IMR-90 (cell line): ENCODE data around the gene LSM12. TPM values are rescaled to one million over a fixed set of nuclear protein-coding genes. Genes with fewer than 3 reads are reported as not detected.

Source experiments
- ATAC-seq: fragments of 200-7000 bp; cut with Tn5 transposase; 2 replicates; pipeline ENCODE4 v1.9.1; 2020; ENCODE audit warnings: low read depth, mild to moderate bottlenecking, moderate library complexity
- BruUV-seq: library from RNA; stranded (reverse); fragments of 400-500 nt; replicated peaks from 2 replicates; lab custom pipeline; 2021; lab: Mats Ljungman, UMichigan
- CTCF ChIA-PET: fragments of 300-600 bp; formaldehyde crosslinking; extraction: SDS; loops from one replicate; lab custom pipeline; 2021; ENCODE audit warnings: antibody characterized with exemption; lab: Yijun Ruan, JAX
- POLR2A ChIA-PET: fragments of 300-600 bp; sonication (Branson Sonifier 250); formaldehyde crosslinking; loops from one replicate; lab custom pipeline; 2022; ENCODE audit warnings: antibody characterized with exemption; ENCODE audit not compliant: unreplicated experiment; lab: Charles Lee
- DNase-seq: peaks from one replicate; pipeline ENCODE4 v3.0.0; 2013
- H2AFZ ChIP-seq: replicated peaks from 2 replicates; pipeline ENCODE3; 2013; ENCODE audit warnings: low read length, mild to moderate bottlenecking; ENCODE audit not compliant: poor library complexity
- H2AK5ac ChIP-seq: 2 replicates; pipeline ENCODE4 v1.6.1; 2013; ENCODE audit warnings: low read depth, low read length, inconsistent platforms
- H2AK9ac ChIP-seq: replicated peaks from 2 replicates; pipeline ENCODE3; 2013; ENCODE audit warnings: mild to moderate bottlenecking, low read depth, low read length, moderate library complexity; ENCODE audit not compliant: poor library complexity
- H2BK120ac ChIP-seq: 2 replicates; pipeline ENCODE4 v1.6.1; 2013; ENCODE audit warnings: low read depth, low read length, inconsistent platforms
- H2BK15ac ChIP-seq: 3 replicates; pipeline ENCODE4 v1.6.1; 2013; ENCODE audit warnings: low read depth, low read length, inconsistent platforms
- H2BK20ac ChIP-seq: 2 replicates; pipeline ENCODE4 v1.6.1; 2013; ENCODE audit warnings: low read depth, mild to moderate bottlenecking, inconsistent platforms, low read length, moderate library complexity
- H2BK5ac ChIP-seq: 2 replicates; pipeline ENCODE4 v1.6.1; 2013; ENCODE audit warnings: mild to moderate bottlenecking, low read depth, low read length, inconsistent platforms; ENCODE audit not compliant: poor library complexity, severe bottlenecking
- H3K14ac ChIP-seq: replicated peaks from 2 replicates; pipeline ENCODE4 v1.6.1; 2013; ENCODE audit warnings: low read depth, low read length, inconsistent platforms
- H3K18ac ChIP-seq: 2 replicates; pipeline ENCODE4 v1.6.1; 2013; ENCODE audit warnings: low read depth, low read length, control low read depth
- H3K23ac ChIP-seq: 2 replicates; pipeline ENCODE4 v1.6.1; 2013; ENCODE audit warnings: low read depth, low read length, inconsistent platforms
- H3K27ac ChIP-seq: 2 replicates; pipeline ENCODE4 v1.5.1; 2013; ENCODE audit warnings: mild to moderate bottlenecking, control low read depth, low read length; ENCODE audit not compliant: insufficient read depth
- H3K27me3 ChIP-seq: 2 replicates; pipeline ENCODE4 v1.6.1; 2013; ENCODE audit warnings: low read length; ENCODE audit not compliant: control insufficient read depth, insufficient read depth
- H3K36me3 ChIP-seq: 2 replicates; pipeline ENCODE4 v1.6.1; 2013; ENCODE audit warnings: low read length, mixed read lengths; ENCODE audit not compliant: control insufficient read depth, insufficient read depth
- H3K4ac ChIP-seq: 2 replicates; pipeline ENCODE4 v1.6.1; 2013; ENCODE audit warnings: low read depth, low read length, inconsistent platforms
- H3K4me1 ChIP-seq: 2 replicates; pipeline ENCODE4 v1.6.1; 2013; ENCODE audit warnings: low read length, mixed read lengths; ENCODE audit not compliant: control insufficient read depth, insufficient read depth
- H3K4me2 ChIP-seq: 2 replicates; pipeline ENCODE4 v1.6.1; 2013; ENCODE audit warnings: low read depth, mild to moderate bottlenecking, control low read depth, low read length, moderate library complexity
- H3K4me3 ChIP-seq: 2 replicates; pipeline ENCODE4 v1.5.1; 2013; ENCODE audit warnings: low read depth, mild to moderate bottlenecking, control low read depth, low read length, moderate library complexity; ENCODE audit not compliant: insufficient read depth
- H3K56ac ChIP-seq: 2 replicates; pipeline ENCODE4 v1.6.1; 2013; ENCODE audit warnings: low read length, inconsistent platforms; ENCODE audit not compliant: insufficient read depth; ENCODE audit errors: extremely low read depth
- H3K79me1 ChIP-seq, 2 experiments: 2 replicates each; pipeline ENCODE4 v1.6.1; 2013; ENCODE audit warnings: low read length in 2 of 2, inconsistent platforms in 1 of 2, low read depth in 1 of 2
- H3K9ac ChIP-seq: 2 replicates; pipeline ENCODE4 v1.6.1; 2013; ENCODE audit warnings: low read depth, low read length, control low read depth
- H3K9me1 ChIP-seq: 2 replicates; pipeline ENCODE4 v1.6.1; 2013; ENCODE audit warnings: low read length, inconsistent platforms; ENCODE audit not compliant: insufficient read depth
- H3K9me3 ChIP-seq: 2 replicates; pipeline ENCODE4 v1.6.1; 2013; ENCODE audit warnings: low read length; ENCODE audit not compliant: control insufficient read depth, insufficient read depth
- H4K20me1 ChIP-seq: 2 replicates; pipeline ENCODE4 v1.6.1; 2013; ENCODE audit warnings: low read length, inconsistent platforms; ENCODE audit not compliant: insufficient read depth
- H4K5ac ChIP-seq: 2 replicates; pipeline ENCODE4 v1.6.1; 2013; ENCODE audit warnings: mild to moderate bottlenecking, low read depth, low read length, control low read depth
- H4K8ac ChIP-seq, 2 experiments: 2 replicates each; pipeline ENCODE4 v1.6.1; 2013; ENCODE audit warnings: low read depth in 2 of 2, low read length in 2 of 2, control low read depth in 1 of 2, inconsistent platforms in 1 of 2
- H4K91ac ChIP-seq: 2 replicates; pipeline ENCODE4 v1.6.1; 2013; ENCODE audit warnings: low read depth, low read length, inconsistent platforms; ENCODE audit not compliant: insufficient read depth
- CEBPB ChIP-seq: IDR thresholded peaks from 2 replicates; pipeline ENCODE4 v1.6.1; 2012; ENCODE audit warnings: low read depth, low read length, improper control_type of control experiment
- FOS ChIP-seq: fragments of 150-350 bp; IDR thresholded peaks from 2 replicates; pipeline ENCODE4 v1.6.1; 2016; ENCODE audit warnings: low read depth, low read length
- MAFK ChIP-seq: IDR thresholded peaks from 2 replicates; pipeline ENCODE4 v1.6.1; 2012; ENCODE audit warnings: low read depth, low read length, improper control_type of control experiment
- MAZ ChIP-seq: IDR thresholded peaks from 2 replicates; pipeline ENCODE4 v1.6.1; 2012; ENCODE audit warnings: low read depth, mild to moderate bottlenecking, low read length, improper control_type of control experiment, moderate library complexity, borderline replicate concordance
- MXI1 ChIP-seq: IDR thresholded peaks from 2 replicates; pipeline ENCODE4 v1.6.1; 2012; ENCODE audit warnings: low read depth, mild to moderate bottlenecking, low read length, moderate library complexity, borderline replicate concordance
- RCOR1 ChIP-seq: IDR thresholded peaks from 2 replicates; pipeline ENCODE4 v1.6.1; 2012; ENCODE audit warnings: mild to moderate bottlenecking, low read length, improper control_type of control experiment; ENCODE audit not compliant: insufficient replicate concordance
- SMC3 ChIP-seq: fragments of 150-350 bp; IDR thresholded peaks from 2 replicates; pipeline ENCODE4 v1.6.1; 2016; ENCODE audit warnings: low read depth, mild to moderate bottlenecking, antibody characterized with exemption, low read length, moderate library complexity
- WGBS, 2 experiments: methylation state at CpG; one replicate each; pipeline versions ENCODE4 v1.1.5 to v1.1.7; 2013; ENCODE audit warnings: missing lambda C conversion rate in 2 of 2; ENCODE audit not compliant: insufficient read length in 1 of 2; ENCODE audit errors: extremely low coverage in 2 of 2; 5-methylcytosine and 5-hydroxymethylcytosine counted together
- dilution Hi-C: fragments of 300-500 bp; cut with HindIII; formaldehyde crosslinking; loops from one replicate; pipeline ENCODE4 v1.14.3; 2018; ENCODE audit warnings: low sequenced_read_pairs; ENCODE audit not compliant: unreplicated experiment
- in situ Hi-C: fragments of 300-500 bp; cut with MboI; formaldehyde crosslinking; loops from 3 replicates; pipeline ENCODE4 v1.14.3; 2019; ENCODE audit warnings: low sequenced_read_pairs, inconsistent platforms, mixed read lengths
- intact Hi-C: fragments of 100-400 bp; cut with micrococcal nuclease; formaldehyde crosslinking; loops from 2 replicates; pipeline ENCODE4 v1.10.0; 2022
- polyA plus RNA-seq, 3 experiments: library from polyadenylated mRNA; depleted of rRNA; stranded (reverse); fragments of >200 nt; gene quantifications; 2 replicates each; pipeline ENCODE4 v1.2.3, GENCODE V29; 2012; ENCODE audit warnings: low replicate concordance in 1 of 3
- total RNA-seq: library from RNA; depleted of rRNA; stranded (reverse); fragments of >200 nt; gene quantifications from 2 replicates; pipeline ENCODE4 v1.2.3, GENCODE V29; 2012

LSM12 gene
- total and polyA plus RNA-seq, 2 of the 4 experiments (the other 2 are of a cell fraction): 38.0 to 41.0 TPM

DNA sequence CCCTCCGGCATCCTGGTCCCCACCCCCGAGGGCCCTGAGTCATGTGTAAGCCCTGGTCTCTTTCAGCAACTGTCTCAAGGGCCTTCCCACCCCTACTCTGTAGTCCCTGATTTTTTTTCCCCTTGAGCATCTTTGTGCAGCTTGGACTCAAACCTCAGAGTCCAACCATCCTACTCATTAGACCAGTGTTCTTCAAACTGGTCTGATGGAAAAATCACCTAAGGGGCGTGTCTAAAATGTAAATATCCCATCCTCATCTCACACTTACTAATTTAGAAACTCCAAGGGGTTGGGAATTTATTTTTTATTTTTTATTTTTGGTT is 4.7 kb upstream of the LSM12 start:
- Histone ChIP-seq H4K5ac (peak overlapping the region; percentile 62), H3K23ac (peak overlapping the region; percentile 78), H3K9me3 (no peaks in the 10 kb centered on the region), H4K20me1 (peaks cover 7% of the 10 kb centered on the region; the same call in 1 of the 2 replicates), H3K27me3 (no peaks in the 10 kb centered on the region), H4K91ac (peak overlapping the region; percentile 97), H3K4me1 (peaks cover 9% of the 10 kb centered on the region), H2BK5ac (peak overlapping the region; percentile 90), H2AK9ac (peak overlapping the region; percentile 95), H3K79me1 (peaks cover 19 to 57% of the 10 kb centered on the region in 2 experiments; a peak in 3 of 4 replicates), H4K8ac (peak overlapping the region; percentile 96 to 98), H2BK120ac (peak overlapping the region; percentile 56; the same call in 1 of the 2 replicates), H3K18ac (peak overlapping the region; percentile 43), H2AFZ (peak overlapping the region; percentile 95), H3K27ac (peak overlapping the region; percentile 91), H2BK15ac (no peak overlapping the region; the same call in 2 of the 3 replicates), H3K9me1 (peaks cover 6% of the 10 kb centered on the region), H3K14ac (peak overlapping the region; percentile 94), H3K4me3 (peak overlapping the region; percentile 56), H2BK20ac (no peak overlapping the region; the same call in 1 of the 2 replicates), H3K56ac (peak overlapping the region; percentile 81), H3K4ac (peak overlapping the region; percentile 95), H3K9ac (peak overlapping the region; percentile 87), H3K4me2 (peak overlapping the region; percentile 73), H3K36me3 (peaks cover 17% of the 10 kb centered on the region), H2AK5ac (peak overlapping the region; percentile 94)
- ChIA-PET POLR2A (no interaction called here), CTCF (no interaction called here)
- no peak for ATAC-seq
- TF ChIP-seq FOS (0 out of 2 replicates have a peak, but pooled peaks have one; percentile 50), MAFK (no peak), SMC3 (peak; percentile 26; the same call in 1 of the 2 replicates), CEBPB (peak; percentile 6; the same call in 1 of the 2 replicates), MXI1 (0 out of 2 replicates have a peak, but pooled peaks have one; percentile 48), MAZ (peak; percentile 36; the same call in 1 of the 2 replicates), RCOR1 (no peak)
- peak; percentile 88 for DNase-seq
- no CpG with 5 or more reads among the region's 3 CpGs for WGBS, 2 experiments
- dilution Hi-C loops (no loop called here), in situ Hi-C loops (no loop called here), intact Hi-C loops (no loop called here)
- TSS peak; percentile 70 for BruUV-seq
